Urothelium cell line (cell line): Measurements from ENCODE around the gene RHOXF2.
"Not testable (repeated sequence)": the region's sequence is repeated elsewhere in the genome, so short reads cannot be mapped to it uniquely, and the experiment has no call there.

Experiments
- DNase-seq: peaks from one replicate; pipeline ENCODE4 v3.0.0; 2011; ENCODE audit warnings: low spot score, mixed read lengths
- FAIRE-seq: peaks from 2 replicates; lab custom pipeline; 2011; peaks lifted over from hg19 to GRCh38; lab: Jason Lieb, UNC

RHOXF2 gene, protein sequence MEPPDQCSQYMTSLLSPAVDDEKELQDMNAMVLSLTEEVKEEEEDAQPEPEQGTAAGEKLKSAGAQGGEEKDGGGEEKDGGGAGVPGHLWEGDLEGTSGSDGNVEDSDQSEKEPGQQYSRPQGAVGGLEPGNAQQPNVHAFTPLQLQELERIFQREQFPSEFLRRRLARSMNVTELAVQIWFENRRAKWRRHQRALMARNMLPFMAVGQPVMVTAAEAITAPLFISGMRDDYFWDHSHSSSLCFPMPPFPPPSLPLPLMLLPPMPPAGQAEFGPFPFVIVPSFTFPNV

DNA sequence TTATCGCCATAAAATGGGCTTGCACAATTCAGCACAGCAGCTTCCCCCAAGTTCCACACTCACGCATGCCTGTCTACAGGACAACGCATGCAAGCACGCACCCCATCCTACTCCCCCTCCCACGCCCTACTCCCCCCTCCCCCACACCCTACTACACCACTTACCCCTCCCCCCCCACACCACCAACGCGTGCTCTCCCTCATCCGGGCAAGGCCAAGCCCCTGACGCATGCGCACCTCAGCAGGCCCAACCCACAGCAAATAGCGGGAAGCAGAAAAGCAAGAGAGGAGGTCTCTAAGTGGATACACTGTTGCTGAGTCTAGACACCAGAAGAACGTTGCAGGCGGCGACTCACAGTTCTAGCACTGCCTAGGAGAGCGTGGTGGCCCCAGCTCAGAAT, at the start of gene RHOXF2:
Gene RHOXF2 (plus strand): TSS at position 301 of the 400 bp plus-strand sequence. CDS start 138 bp downstream, outside the sequence.
- FAIRE-seq, DNase-seq: not testable (repeated sequence)

- FAIRE-seq (no peak), DNase-seq (no peak)
These were observed 49.0 kb upstream of the RHOXF2 start for GRCh38 chrX:120109378-120109777.

DNA sequence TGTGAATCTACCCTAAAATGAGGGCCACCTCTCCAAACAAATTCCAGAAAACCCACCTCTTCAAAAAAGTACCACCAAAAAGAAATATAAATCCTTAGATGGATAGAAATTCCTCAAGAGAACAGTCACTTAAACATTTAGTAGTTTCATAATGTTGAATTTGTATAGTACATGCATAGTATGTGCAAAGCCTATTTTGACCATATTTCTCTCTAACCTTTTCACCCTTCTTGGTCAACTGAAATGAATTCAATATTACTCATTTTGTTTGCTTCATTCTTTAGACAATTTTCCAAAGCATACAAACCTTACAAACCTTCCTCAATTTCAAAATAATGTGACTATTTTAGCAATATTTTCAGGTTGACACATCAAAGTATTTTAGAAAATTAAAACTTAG, 46.8 kb upstream of the RHOXF2 start:
- FAIRE-seq, result no peak
- DNase-seq, result no peak

DNA sequence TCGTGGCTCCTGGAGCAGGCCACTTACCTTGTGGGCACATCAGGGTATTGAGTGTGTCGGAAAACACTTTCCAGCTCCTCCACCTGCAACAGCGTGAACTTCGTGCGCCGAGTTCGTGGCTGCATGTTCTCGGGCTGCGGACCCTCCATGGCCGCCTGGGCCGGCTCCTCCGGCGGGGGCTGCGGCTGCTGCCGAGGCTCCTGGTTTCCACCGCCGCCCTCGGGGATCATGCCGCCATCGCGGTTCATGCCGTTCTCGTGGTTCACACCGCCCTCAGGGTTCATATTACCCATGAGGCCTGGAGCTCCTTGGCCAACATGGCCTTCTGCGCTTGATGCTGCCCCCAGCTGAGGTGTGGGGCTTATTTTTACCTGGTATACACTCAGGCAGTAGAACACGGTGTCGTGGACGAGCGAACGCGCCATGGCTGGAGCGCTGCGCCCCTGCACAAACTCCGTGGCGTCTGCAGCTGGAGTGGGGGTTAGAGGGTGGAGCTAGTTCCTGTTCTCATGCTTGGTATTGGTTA, 42.9 kb upstream of the RHOXF2 start, which contains the start of gene RHOXF1:
Gene RHOXF1 (minus strand): TSS at position 476 of the 526 bp plus-strand sequence. CDS start 51 bp downstream, at position 425.
- DNase-seq (no peak), FAIRE-seq (no peak)

GRCh38 chrX:120120223-120120622, 38.2 kb upstream of the RHOXF2 start:
- FAIRE-seq, result no peak
- peak; percentile 41 for DNase-seq

DNA sequence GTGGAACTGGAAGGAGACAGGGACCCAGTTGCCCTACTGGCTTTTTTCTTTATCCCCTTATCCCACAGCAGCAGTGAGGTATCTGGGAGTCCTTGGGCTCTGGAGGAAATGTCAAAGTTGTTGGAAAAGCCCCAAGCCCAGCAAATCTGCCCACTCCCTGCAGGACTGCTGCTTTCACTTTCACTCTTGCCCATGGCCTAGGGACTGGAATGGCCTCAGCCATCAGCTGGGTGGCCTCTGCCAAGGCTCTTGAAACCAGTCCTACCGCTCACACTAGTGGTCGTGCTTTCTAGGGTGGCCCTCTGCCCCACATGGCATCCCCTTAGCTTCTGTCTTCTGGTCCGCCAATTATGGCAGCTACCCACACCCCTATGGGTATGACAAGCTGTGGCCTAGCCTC, 33.0 kb upstream of the RHOXF2 start:
- FAIRE-seq (no peak), DNase-seq (no peak)

- FAIRE-seq, DNase-seq: not testable (repeated sequence)
These were observed 30.0 kb upstream of the RHOXF2 start for GRCh38 chrX:120128306-120128846.

DNA sequence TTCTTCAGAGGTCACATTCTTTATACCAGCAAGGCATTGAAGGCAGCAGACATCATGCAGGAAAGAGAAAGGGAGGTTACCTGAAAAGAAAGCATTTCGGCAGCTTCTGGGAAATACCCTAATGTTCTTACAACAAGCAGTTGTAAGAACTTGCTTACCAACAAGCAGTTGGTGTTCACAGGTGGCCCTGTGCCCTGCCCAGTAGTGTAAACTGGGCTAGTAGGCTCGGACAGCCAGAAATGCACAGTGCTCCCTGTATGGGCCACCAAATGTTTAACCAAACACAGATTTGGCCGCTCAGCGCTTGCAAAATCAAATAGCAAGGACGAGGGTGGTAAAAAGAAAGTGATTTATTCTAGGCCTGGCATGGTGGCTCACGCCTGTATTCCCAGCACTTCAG, 22.3 kb upstream of the RHOXF2 start:
- FAIRE-seq (no peak), DNase-seq (no peak)

DNA sequence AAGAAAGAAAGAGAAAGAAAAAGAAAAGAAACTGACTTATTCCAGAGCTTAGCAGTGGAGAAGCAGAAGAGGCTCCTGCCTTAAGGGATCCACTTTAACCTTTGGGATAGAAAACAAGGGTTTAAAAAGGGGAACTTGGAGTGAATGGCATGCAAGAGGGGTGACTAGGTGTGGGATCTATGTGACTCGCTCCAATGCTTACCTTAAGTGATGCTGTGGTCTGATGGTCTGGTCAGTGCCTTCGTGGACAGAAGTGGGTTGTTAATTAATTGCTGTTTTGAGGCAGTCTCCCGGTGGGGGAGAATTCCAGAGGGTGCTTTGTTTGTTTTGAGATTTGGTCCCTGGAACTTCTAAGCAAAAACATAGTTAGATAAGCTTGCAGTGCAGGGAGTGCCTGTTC, 21.6 kb upstream of the RHOXF2 start:
- DNase-seq (no peak), FAIRE-seq (no peak)

DNA sequence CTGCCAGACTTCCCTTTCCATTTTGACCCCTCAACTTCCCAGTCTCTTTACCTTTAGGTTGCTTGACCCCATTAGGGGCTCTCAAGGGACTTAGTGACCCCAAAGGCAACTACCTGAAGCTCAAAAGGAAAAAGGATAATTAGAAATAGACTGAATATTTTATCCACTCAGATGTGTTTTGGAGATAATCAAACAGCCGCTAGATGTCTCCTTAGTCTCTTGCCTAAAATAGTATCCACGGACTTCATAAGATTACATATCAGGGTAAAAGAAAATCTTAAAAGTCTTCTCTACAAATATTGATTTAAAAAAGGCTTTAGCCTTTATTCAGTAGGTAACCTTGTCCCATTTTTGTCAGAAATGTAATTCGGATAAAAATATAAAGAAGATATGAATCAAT, 21.0 kb upstream of the RHOXF2 start:
- DNase-seq (no peak), FAIRE-seq (no peak)

DNA sequence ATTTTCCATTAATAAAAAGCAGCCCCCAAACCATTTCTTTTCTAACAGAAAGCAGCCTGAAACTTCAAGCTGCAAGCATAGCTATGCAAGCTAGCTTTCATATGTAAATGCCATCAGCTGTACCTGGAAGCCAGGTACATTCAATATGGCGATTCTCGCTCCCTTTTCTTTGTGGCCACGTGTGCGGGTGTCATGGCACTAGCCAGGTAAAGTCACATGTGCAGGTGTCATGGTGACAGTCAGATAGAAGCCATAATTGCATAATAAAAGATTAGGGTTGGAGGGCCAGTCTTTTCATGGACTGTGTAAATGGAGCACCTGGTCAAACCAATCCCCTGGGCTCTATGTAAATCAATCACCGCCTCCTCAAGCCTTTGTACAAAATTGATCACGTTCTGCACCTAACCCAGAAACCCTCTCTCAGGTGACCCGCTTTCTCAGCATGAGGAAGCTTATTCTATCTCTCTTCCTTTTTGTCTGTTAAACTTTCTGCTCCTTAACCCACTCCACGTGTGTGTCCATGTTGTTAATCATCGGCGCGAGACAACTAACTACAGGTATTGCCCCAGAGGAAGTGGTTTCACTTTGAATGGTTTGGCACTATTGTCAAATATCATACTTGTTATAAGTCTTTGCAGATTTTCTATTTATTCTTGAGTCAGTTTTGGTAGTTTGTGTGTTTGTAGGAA, 18.0 kb upstream of the RHOXF2 start:
- FAIRE-seq, result no peak

DNA sequence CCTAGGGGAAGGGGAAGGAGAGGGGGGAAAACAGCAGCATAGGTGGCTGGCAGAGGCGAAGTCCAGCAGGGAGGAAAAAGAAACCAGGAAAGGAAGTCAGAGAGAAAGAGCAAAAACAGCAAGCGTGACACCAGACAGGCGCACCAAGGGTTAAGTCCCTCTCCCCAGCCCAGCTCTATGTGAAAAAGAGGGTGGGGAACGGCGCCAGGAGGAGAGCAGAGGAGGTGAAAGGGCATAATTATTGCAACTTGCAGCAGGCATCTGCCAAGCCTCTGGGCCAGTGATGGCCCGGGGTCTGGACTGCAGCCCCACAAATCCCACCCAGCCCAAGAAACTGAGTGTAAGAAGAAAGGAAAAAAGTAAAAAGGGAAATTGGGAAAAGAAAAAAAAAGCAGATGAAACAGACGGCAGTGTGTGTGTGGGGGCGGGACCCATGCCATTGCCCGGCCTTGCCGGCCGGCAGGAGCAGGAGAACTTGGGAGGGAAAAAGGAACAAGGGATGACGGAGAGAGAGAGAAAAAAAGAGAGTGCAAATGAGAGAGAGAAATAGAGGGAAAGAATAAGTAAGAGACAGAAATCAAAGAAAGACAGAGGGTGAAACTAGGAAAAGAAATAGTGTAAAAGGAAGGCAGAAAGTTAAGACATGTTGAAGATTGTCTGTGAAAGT, 14.1 kb upstream of the RHOXF2 start:
- DNase-seq, result no peak
- FAIRE-seq, result no peak

More for the DNA sequence above, 18.0 kb upstream of the RHOXF2 start:
- DNase-seq, result no peak

- DNase-seq (no peak), FAIRE-seq (no peak)
These were observed 13.0 kb upstream of the RHOXF2 start for GRCh38 chrX:120145295-120145925.

- not testable (repeated sequence) for FAIRE-seq, DNase-seq
These were observed 12.1 kb upstream of the RHOXF2 start for GRCh38 chrX:120146323-120146722.

- FAIRE-seq, result no peak
- DNase-seq, result no peak
These were observed 10.9 kb upstream of the RHOXF2 start for GRCh38 chrX:120147537-120147936.

DNA sequence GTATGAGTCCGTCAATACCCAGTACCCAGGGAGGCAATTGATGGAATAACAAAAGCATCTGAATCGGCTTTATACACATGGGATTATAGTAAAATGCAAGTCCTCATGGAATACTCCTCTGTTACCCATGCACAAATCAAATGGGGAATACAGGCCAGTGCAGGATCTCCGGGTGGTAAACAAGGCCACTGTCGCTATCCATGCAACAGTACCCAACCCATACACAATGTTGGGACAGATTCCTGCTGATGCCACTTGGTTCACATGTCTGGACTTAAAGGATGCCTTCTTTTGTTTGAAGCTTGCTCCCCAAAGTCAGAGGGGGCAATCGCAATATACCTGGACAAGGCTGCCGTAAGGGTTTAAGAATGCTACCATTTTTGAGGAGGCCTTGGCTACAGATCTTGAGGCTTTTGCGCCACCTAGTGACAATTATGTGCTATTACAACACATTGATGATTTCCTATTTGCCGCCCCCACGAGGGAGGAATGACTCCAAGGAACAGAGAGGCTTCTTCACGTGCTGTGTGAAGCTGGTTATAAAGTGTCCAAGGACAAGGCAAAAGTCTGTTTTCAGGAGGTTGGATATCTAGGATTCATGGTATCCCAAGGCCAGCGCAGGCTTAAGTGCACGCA, 8.2 kb upstream of the RHOXF2 start:
- not testable (repeated sequence) for FAIRE-seq

DNA sequence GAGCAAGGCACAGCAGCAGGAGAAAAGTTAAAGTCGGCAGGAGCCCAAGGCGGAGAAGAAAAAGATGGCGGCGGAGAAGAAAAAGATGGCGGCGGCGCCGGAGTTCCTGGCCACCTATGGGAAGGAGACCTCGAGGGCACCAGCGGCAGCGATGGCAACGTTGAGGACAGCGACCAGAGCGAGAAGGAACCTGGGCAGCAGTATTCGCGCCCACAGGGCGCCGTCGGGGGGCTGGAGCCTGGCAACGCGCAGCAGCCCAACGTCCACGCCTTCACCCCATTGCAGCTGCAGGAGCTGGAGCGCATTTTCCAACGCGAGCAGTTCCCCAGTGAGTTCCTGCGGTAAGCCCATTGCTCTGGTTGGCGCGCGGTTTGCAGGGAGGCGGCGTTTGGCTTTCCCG, 673 bp downstream of the RHOXF2 start:
- FAIRE-seq, DNase-seq: not testable (repeated sequence)

More for the DNA sequence above, 8.2 kb upstream of the RHOXF2 start:
- not testable (repeated sequence) for DNase-seq

GRCh38 chrX:120193254-120193653, 34.8 kb downstream of the RHOXF2 start:
- not testable (repeated sequence) for DNase-seq, FAIRE-seq

- not testable (repeated sequence) for FAIRE-seq, DNase-seq
These were observed 35.3 kb downstream of the RHOXF2 start for GRCh38 chrX:120193720-120194119.

DNA sequence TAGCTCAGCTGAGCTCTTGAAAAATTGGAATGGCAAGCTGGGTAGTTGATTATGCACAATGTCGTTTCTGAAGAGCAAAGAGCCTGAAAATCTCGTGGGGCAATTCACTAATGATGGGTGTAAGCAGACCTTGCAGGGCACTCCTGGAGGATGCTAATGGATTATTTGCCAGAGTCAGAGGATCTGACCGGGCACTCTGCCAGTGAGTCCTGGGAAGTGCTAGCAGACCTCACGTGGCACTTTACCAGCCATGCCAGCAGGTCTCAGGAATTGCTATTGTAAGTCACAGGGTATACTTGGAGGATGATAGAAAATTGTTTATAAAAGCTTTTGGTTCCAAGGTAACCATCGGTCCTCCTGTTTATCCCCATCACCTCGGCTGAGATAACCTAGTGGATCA, 37.4 kb downstream of the RHOXF2 start:
- FAIRE-seq, DNase-seq: not testable (repeated sequence)
